ENCODE data around the gene APOBR.

Gene APOBR

GRCh38 chr16:28527985-28528384, 33.5 kb downstream of the APOBR start:
- no peak overlapping the region for H3K9ac ChIP-seq (ENCODE audit: low read length)

GRCh38 chr16:28528463-28528867, 34.0 kb downstream of the APOBR start:
- Histone ChIP-seq H3K36me3 (replicated peaks; ENCODE audit: insufficient read depth, low read length) (no peaks in the 10 kb centered on the region), H3K9ac (ENCODE audit: low read length) (no peak overlapping the region), H2AFZ (ENCODE audit: low read length) (no peak overlapping the region), H4K20me1 (ENCODE audit: insufficient read depth, low read length) (no peaks in the 10 kb centered on the region), H3K4me3 (ENCODE audit: low read length) (no peak overlapping the region), H3K9me2 (replicated peaks; ENCODE audit: insufficient read depth, low read length) (no peaks in the 10 kb centered on the region), H3K9me3 (replicated peaks; ENCODE audit: insufficient read depth, low read length) (no peaks in the 10 kb centered on the region), H3K27ac (ENCODE audit: low read length) (no peak overlapping the region), H3K4me1 (ENCODE audit: low read length) (no peaks in the 10 kb centered on the region), H3F3A (ENCODE audit: insufficient read depth, low read length) (no peaks in the 10 kb centered on the region), H3K79me2 (ENCODE audit: low read length) (no peaks in the 10 kb centered on the region), H3K4me2 (ENCODE audit: low read depth, low read length) (no peak overlapping the region), H3K27me3 (replicated peaks; ENCODE audit: insufficient read depth, low read length) (no peaks in the 10 kb centered on the region)
- TF ChIP-seq EZH2 (optimal IDR thresholded peaks at IDR 0.05; ENCODE audit: low read depth, low read length) (no peak), EZH2phosphoT487 (IDR thresholded peaks at IDR 0.05; ENCODE audit: low read length) (no peak)
- no peak for DNase-seq

More at GRCh38 chr16:28527985-28528384, 33.5 kb downstream of the APOBR start:
- H3F3A ChIP-seq (ENCODE audit: insufficient read depth, low read length) = no peaks in the 10 kb centered on the region
- H3K4me2 ChIP-seq (ENCODE audit: low read depth, low read length) = no peak overlapping the region
- no peak for TF ChIP-seq EZH2phosphoT487 (IDR thresholded peaks at IDR 0.05; ENCODE audit: low read length)
- TF ChIP-seq CTCF (IDR thresholded peaks at IDR 0.05; ENCODE audit: low read length) = no peak
- TF ChIP-seq EZH2 (optimal IDR thresholded peaks at IDR 0.05; ENCODE audit: low read depth, low read length) = no peak
- no peak for DNase-seq
- H3K79me2 ChIP-seq (ENCODE audit: low read length) = no peaks in the 10 kb centered on the region
- no peaks in the 10 kb centered on the region for H3K9me2 ChIP-seq (replicated peaks; ENCODE audit: insufficient read depth, low read length)
- H3K27me3 ChIP-seq (replicated peaks; ENCODE audit: insufficient read depth, low read length) = no peaks in the 10 kb centered on the region
- H3K4me3 ChIP-seq (ENCODE audit: low read length) = no peak overlapping the region
- no peaks in the 10 kb centered on the region for H3K36me3 ChIP-seq (replicated peaks; ENCODE audit: insufficient read depth, low read length)
- no peaks in the 10 kb centered on the region for H4K20me1 ChIP-seq (ENCODE audit: insufficient read depth, low read length)
- no peaks in the 10 kb centered on the region for H3K9me3 ChIP-seq (replicated peaks; ENCODE audit: insufficient read depth, low read length)
- no peaks in the 10 kb centered on the region for H3K4me1 ChIP-seq (ENCODE audit: low read length)
- H3K27ac ChIP-seq (ENCODE audit: low read length) = no peak overlapping the region
- no peak overlapping the region for H2AFZ ChIP-seq (ENCODE audit: low read length)

GRCh38 chr16:28529124-28529523, 34.7 kb downstream of the APOBR start:
- Histone ChIP-seq H3K27ac (ENCODE audit: low read length) (no peak overlapping the region), H3K9me3 (replicated peaks; ENCODE audit: insufficient read depth, low read length) (no peaks in the 10 kb centered on the region), H2AFZ (ENCODE audit: low read length) (no peak overlapping the region), H3K4me1 (ENCODE audit: low read length) (no peaks in the 10 kb centered on the region), H3F3A (ENCODE audit: insufficient read depth, low read length) (no peaks in the 10 kb centered on the region), H3K9me2 (replicated peaks; ENCODE audit: insufficient read depth, low read length) (no peaks in the 10 kb centered on the region), H3K79me2 (ENCODE audit: low read length) (no peaks in the 10 kb centered on the region), H4K20me1 (ENCODE audit: insufficient read depth, low read length) (no peaks in the 10 kb centered on the region), H3K4me3 (ENCODE audit: low read length) (no peak overlapping the region), H3K36me3 (replicated peaks; ENCODE audit: insufficient read depth, low read length) (no peaks in the 10 kb centered on the region), H3K27me3 (replicated peaks; ENCODE audit: insufficient read depth, low read length) (no peaks in the 10 kb centered on the region), H3K4me2 (ENCODE audit: low read depth, low read length) (no peak overlapping the region), H3K9ac (ENCODE audit: low read length) (no peak overlapping the region)
- no peak for DNase-seq
- TF ChIP-seq EZH2 (optimal IDR thresholded peaks at IDR 0.05; ENCODE audit: low read depth, low read length) (no peak), CTCF (IDR thresholded peaks at IDR 0.05; ENCODE audit: low read length) (no peak), EZH2phosphoT487 (IDR thresholded peaks at IDR 0.05; ENCODE audit: low read length) (no peak)

GRCh38 chr16:28531777-28532744, 37.6 kb downstream of the APOBR start:
- no peaks in the 10 kb centered on the region for H3K9me3 ChIP-seq (replicated peaks; ENCODE audit: insufficient read depth, low read length)
- no peaks in the 10 kb centered on the region for H3K36me3 ChIP-seq (replicated peaks; ENCODE audit: insufficient read depth, low read length)
- H3K27me3 ChIP-seq (replicated peaks; ENCODE audit: insufficient read depth, low read length) = no peaks in the 10 kb centered on the region
- DNase-seq = no peak
- H3K4me2 ChIP-seq (ENCODE audit: low read depth, low read length) = no peak overlapping the region
- no peak overlapping the region for H3K9ac ChIP-seq (ENCODE audit: low read length)
- no peak overlapping the region for H2AFZ ChIP-seq (ENCODE audit: low read length)
- H3K27ac ChIP-seq (ENCODE audit: low read length) = no peak overlapping the region
- H3K79me2 ChIP-seq (ENCODE audit: low read length) = no peaks in the 10 kb centered on the region
- H4K20me1 ChIP-seq (ENCODE audit: insufficient read depth, low read length) = no peaks in the 10 kb centered on the region
- no peaks in the 10 kb centered on the region for H3K9me2 ChIP-seq (replicated peaks; ENCODE audit: insufficient read depth, low read length)
- H3F3A ChIP-seq (ENCODE audit: insufficient read depth, low read length) = no peaks in the 10 kb centered on the region
- TF ChIP-seq EZH2phosphoT487 (IDR thresholded peaks at IDR 0.05; ENCODE audit: low read length) = no peak
- no peak for TF ChIP-seq CTCF (IDR thresholded peaks at IDR 0.05; ENCODE audit: low read length)
- TF ChIP-seq EZH2 (optimal IDR thresholded peaks at IDR 0.05; ENCODE audit: low read depth, low read length) = no peak
- no peaks in the 10 kb centered on the region for H3K4me1 ChIP-seq (ENCODE audit: low read length)
- H3K4me3 ChIP-seq (ENCODE audit: low read length) = no peak overlapping the region
